ENCODE results near the gene LRRFIP1. TPM values are rescaled to one million over a fixed set of nuclear protein-coding genes. Genes with fewer than 3 reads are reported as not detected.
"Not testable (repeated sequence)": the region's sequence is repeated elsewhere in the genome, so short reads cannot be mapped to it uniquely, and the experiment has no call there.

Gene LRRFIP1
- total RNA-seq, 3 donors from 2014 or later (not counting 1 experiment from before 2014, with no cell fraction given): 163 to 207 (median 188) TPM

- H3K27me3 ChIP-seq (ENCODE audit: control insufficient read depth, insufficient read depth, low read length): no peaks in the 10 kb centered on the region
- no peaks in the 10 kb centered on the region for H3K27me3 Mint-ChIP-seq (ENCODE audit: low read depth in 2 of 2)
- H3K4me1 ChIP-seq (ENCODE audit: control insufficient read depth, insufficient read depth, low read length): peaks cover 53% of the 10 kb centered on the region
- no peak overlapping the region for H3K4me3 Mint-ChIP-seq
- ATAC-seq (no peak), DNase-seq (no peak)
- 92% methylated on average over 5 of the region's 5 CpGs for WGBS (ENCODE audit: insufficient coverage)
- H3K27ac ChIP-seq (ENCODE audit: low read length): no peak overlapping the region
- peak overlapping the region; percentile 97 to 98 for H3K27ac Mint-ChIP-seq
- H3K36me3 ChIP-seq (ENCODE audit: control insufficient read depth, insufficient read depth, low read length): no peaks in the 10 kb centered on the region
- no peak for TF ChIP-seq CTCF (IDR thresholded peaks at IDR 0.05)
- no peaks in the 10 kb centered on the region for H3K9me3 ChIP-seq (ENCODE audit: control insufficient read depth, insufficient read depth, low read length)
- peaks cover 53 to 58% of the 10 kb centered on the region in 2 donors for H3K4me1 Mint-ChIP-seq
- intact Hi-C loops (cut with micrococcal nuclease): no loop called here
- H3K9me3 Mint-ChIP-seq: no peaks in the 10 kb centered on the region
- no peak overlapping the region for H3K4me3 ChIP-seq (ENCODE audit: low read length)
- no peaks in the 10 kb centered on the region for H3K36me3 Mint-ChIP-seq
Measured at GRCh38 chr2:237685408-237685807, 58.0 kb downstream of the LRRFIP1 start.

- Histone ChIP-seq H3K4me3 (ENCODE audit: low read length) (no peak overlapping the region), H3K27ac (ENCODE audit: low read length) (peak overlapping the region; percentile 100), H3K4me1 (ENCODE audit: control insufficient read depth, insufficient read depth, low read length) (peaks cover 61% of the 10 kb centered on the region), H3K9me3 (ENCODE audit: control insufficient read depth, insufficient read depth, low read length) (no peaks in the 10 kb centered on the region), H3K27me3 (ENCODE audit: control insufficient read depth, insufficient read depth, low read length) (no peaks in the 10 kb centered on the region), H3K36me3 (ENCODE audit: control insufficient read depth, insufficient read depth, low read length) (no peaks in the 10 kb centered on the region)
- Mint-ChIP-seq H3K4me1 (peaks cover 58 to 65% of the 10 kb centered on the region in 2 donors), H3K27me3 (ENCODE audit: low read depth in 2 of 2) (no peaks in the 10 kb centered on the region), H3K9me3 (no peaks in the 10 kb centered on the region), H3K36me3 (no peaks in the 10 kb centered on the region), H3K4me3 (peak overlapping the region; percentile 9), H3K27ac (peak overlapping the region; percentile 97 to 98)
- 83% methylated on average over 11 of the region's 11 CpGs for WGBS (ENCODE audit: insufficient coverage)
- intact Hi-C loops (cut with micrococcal nuclease): loop anchor here (1.0 kb wide), 1 partner anchor 11 kb away; no protein-coding TSS in a partner anchor
- no peak for TF ChIP-seq CTCF (IDR thresholded peaks at IDR 0.05)
- DNase-seq (no peak), ATAC-seq (no peak)
Measured at GRCh38 chr2:237686659-237687136, 59.3 kb downstream of the LRRFIP1 start.

- no peak for DNase-seq
- Mint-ChIP-seq H3K36me3 (no peaks in the 10 kb centered on the region), H3K9me3 (no peaks in the 10 kb centered on the region), H3K4me1 (peaks cover 61 to 67% of the 10 kb centered on the region in 2 donors), H3K27ac (peak overlapping the region; percentile 97 to 98), H3K4me3 (peak overlapping the region; percentile 81), H3K27me3 (ENCODE audit: low read depth in 2 of 2) (no peaks in the 10 kb centered on the region)
- no peak for ATAC-seq
- Histone ChIP-seq H3K4me1 (ENCODE audit: control insufficient read depth, insufficient read depth, low read length) (peaks cover 61% of the 10 kb centered on the region), H3K9me3 (ENCODE audit: control insufficient read depth, insufficient read depth, low read length) (no peaks in the 10 kb centered on the region), H3K27ac (ENCODE audit: low read length) (peak overlapping the region; percentile 100), H3K4me3 (ENCODE audit: low read length) (no peak overlapping the region), H3K27me3 (ENCODE audit: control insufficient read depth, insufficient read depth, low read length) (no peaks in the 10 kb centered on the region), H3K36me3 (ENCODE audit: control insufficient read depth, insufficient read depth, low read length) (no peaks in the 10 kb centered on the region)
- WGBS (ENCODE audit: insufficient coverage): 72% methylated on average over 1 of the region's 1 CpG
- intact Hi-C loops (cut with micrococcal nuclease): no loop called here
- TF ChIP-seq CTCF (IDR thresholded peaks at IDR 0.05): no peak
Measured at GRCh38 chr2:237688081-237688480, 60.7 kb downstream of the LRRFIP1 start.

GRCh38 chr2:237688541-237688940 lies 61.2 kb downstream of the LRRFIP1 start:
- ATAC-seq; H3K36me3 ChIP-seq (ENCODE audit: control insufficient read depth, insufficient read depth, low read length); H3K36me3 Mint-ChIP-seq; H3K27me3 ChIP-seq (ENCODE audit: control insufficient read depth, insufficient read depth, low read length); DNase-seq; H3K9me3 ChIP-seq (ENCODE audit: control insufficient read depth, insufficient read depth, low read length); H3K9me3 Mint-ChIP-seq; H3K27me3 Mint-ChIP-seq (ENCODE audit: low read depth in 2 of 2); intact Hi-C loops (cut with micrococcal nuclease); H3K4me3 ChIP-seq (ENCODE audit: low read length): not testable (repeated sequence)
- Mint-ChIP-seq H3K4me3 (peak overlapping the region; percentile 81), H3K4me1 (peaks cover 65 to 72% of the 10 kb centered on the region in 2 donors), H3K27ac (peak overlapping the region; percentile 97 to 98)
- WGBS (ENCODE audit: insufficient coverage): 76% methylated on average over 3 of the region's 6 CpGs
- Histone ChIP-seq H3K4me1 (ENCODE audit: control insufficient read depth, insufficient read depth, low read length) (peaks cover 64% of the 10 kb centered on the region), H3K27ac (ENCODE audit: low read length) (peak overlapping the region; percentile 100)
